T-helper 17 cell (primary cell): ENCODE data around the gene PDCD1. TPM values are rescaled to one million over a fixed set of nuclear protein-coding genes. Genes with fewer than 3 reads are reported as not detected.
"Not testable (repeated sequence)": the region's sequence is repeated elsewhere in the genome, so short reads cannot be mapped to it uniquely, and the experiment has no call there.

Experiments used
- ATAC-seq: fragments of 150-1000 bp; cut with Tn5 transposase; 2 replicates; pipeline ENCODE4 v1.10.0; 2021; ENCODE audit warnings: mild to moderate bottlenecking, moderate library complexity
- DNase-seq, 3 donors: peaks; one replicate each; pipeline versions ENCODE4 v3.0.0 to v3.0.0-alpha.2; 2020 to 2021
- H3K9me3 ChIP-seq: one replicate; pipeline ENCODE4 v1.7.0; 2013; ENCODE audit warnings: low read length, mild to moderate bottlenecking; ENCODE audit not compliant: control insufficient read depth, poor library complexity, severe bottlenecking
- H3K27ac Mint-ChIP-seq: one replicate; pipeline ENCODE4 v1.8.0; 2022; ENCODE audit warnings: mild to moderate bottlenecking, moderate library complexity, mixed read lengths
- H3K27me3 Mint-ChIP-seq: one replicate; pipeline ENCODE4 v1.8.0; 2022; ENCODE audit warnings: mixed read lengths
- H3K36me3 Mint-ChIP-seq: one replicate; pipeline ENCODE4 v1.8.0; 2022; ENCODE audit warnings: low read depth, mixed read lengths
- H3K4me1 Mint-ChIP-seq: one replicate; pipeline ENCODE4 v1.8.0; 2022; ENCODE audit warnings: mild to moderate bottlenecking, mixed read lengths
- H3K4me3 Mint-ChIP-seq: one replicate; pipeline ENCODE4 v1.8.0; 2022; ENCODE audit warnings: mild to moderate bottlenecking, moderate library complexity, mixed read lengths
- total RNA-seq, 4 donors: library from RNA in 2 of 4; stranded (reverse) in 2 of 4; gene quantifications; one replicate each; pipeline ENCODE4 v1.2.3 and lab custom pipeline; 2022 to 2026

PDCD1 gene
- total RNA-seq, 2 donors from 2014 or later, result 8.1 to 10.4 TPM

DNA sequence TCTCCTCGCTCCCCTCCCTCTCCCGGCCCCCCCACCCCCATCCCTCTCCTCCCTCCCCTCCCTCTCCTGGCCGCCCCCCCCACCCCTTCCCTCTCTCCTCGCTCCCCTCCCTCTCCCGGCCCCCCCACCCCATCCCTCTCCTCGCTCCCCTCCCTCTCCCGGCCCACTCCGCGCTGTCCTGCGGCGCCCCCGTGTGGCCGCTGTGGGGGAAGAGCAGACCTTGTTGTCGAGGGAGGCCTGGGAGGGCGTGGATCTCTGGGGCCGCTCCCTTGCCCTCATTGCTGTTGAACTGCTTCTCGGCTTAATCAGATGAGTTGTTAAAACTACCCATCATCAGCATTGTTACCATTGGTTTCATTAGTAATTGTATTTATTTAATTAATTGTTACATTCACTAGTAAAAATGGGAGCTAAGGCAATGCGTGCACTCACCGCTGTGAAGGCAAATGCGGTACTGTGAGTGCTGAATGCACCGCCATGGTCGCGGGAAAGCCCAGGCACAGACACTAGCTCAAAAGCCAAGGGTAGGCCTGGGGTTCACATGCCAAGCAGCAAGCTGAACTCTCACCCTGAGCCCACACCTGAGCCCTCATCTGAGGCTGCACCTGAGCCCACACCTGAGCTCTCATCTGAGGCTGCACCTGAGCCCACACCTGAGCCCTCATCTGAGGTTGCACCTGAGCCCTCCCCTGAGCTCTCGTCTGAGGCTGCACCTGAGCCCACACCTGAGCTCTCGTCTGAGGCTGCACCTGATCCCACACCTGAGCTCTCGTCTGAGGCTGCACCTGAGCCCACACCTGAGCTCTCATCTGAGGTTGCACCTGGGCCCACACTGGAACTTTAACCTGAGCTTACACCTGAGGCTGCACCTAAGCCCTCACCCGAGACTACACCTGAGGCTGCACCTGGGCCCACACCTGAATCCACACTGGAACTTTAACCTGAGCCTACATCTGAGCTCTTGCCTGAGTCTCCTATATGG, 19.6 kb upstream of the PDCD1 start:
- Mint-ChIP-seq H3K27ac (no peak overlapping the region), H3K4me3 (no peak overlapping the region), H3K27me3 (no peaks in the 10 kb centered on the region), H3K4me1 (peaks cover 24% of the 10 kb centered on the region), H3K36me3 (peaks cover 2% of the 10 kb centered on the region)
- ATAC-seq (no peak), DNase-seq (peak; percentile 68 to 76 (median 74))
- H3K9me3 ChIP-seq, result no peaks in the 10 kb centered on the region

DNA sequence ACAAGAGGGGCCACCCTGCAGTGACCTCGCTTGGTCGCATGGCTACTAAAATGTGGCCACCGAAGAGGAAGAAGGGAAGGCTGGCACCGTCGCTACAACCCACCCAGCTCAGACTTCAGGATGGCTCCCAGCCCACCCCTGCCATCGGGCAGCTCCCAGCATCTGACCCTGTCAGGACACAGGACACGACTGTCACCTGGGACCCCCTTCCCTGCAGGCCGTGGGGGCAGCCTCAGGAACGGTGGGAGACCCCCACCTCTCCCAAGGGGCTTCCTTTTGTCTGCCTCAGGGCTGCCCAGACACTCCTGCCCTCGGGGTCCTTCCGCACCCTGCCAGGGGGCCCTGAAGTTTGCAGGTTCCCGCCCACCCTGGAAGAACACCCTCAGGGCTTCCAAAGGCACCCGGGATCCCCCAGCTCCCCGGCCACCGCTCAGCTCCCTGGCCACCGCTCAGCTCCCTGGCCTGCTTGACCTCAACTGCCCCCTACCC, 18.5 kb upstream of the PDCD1 start:
- H3K27me3 Mint-ChIP-seq, result no peaks in the 10 kb centered on the region
- DNase-seq (no peak), ATAC-seq (no peak)
- H3K9me3 ChIP-seq, result no peaks in the 10 kb centered on the region
- H3K27ac Mint-ChIP-seq, result no peak overlapping the region
- H3K4me1 Mint-ChIP-seq, result peaks cover 15% of the 10 kb centered on the region
- no peak overlapping the region for H3K4me3 Mint-ChIP-seq
- peaks cover 2% of the 10 kb centered on the region for H3K36me3 Mint-ChIP-seq

DNA sequence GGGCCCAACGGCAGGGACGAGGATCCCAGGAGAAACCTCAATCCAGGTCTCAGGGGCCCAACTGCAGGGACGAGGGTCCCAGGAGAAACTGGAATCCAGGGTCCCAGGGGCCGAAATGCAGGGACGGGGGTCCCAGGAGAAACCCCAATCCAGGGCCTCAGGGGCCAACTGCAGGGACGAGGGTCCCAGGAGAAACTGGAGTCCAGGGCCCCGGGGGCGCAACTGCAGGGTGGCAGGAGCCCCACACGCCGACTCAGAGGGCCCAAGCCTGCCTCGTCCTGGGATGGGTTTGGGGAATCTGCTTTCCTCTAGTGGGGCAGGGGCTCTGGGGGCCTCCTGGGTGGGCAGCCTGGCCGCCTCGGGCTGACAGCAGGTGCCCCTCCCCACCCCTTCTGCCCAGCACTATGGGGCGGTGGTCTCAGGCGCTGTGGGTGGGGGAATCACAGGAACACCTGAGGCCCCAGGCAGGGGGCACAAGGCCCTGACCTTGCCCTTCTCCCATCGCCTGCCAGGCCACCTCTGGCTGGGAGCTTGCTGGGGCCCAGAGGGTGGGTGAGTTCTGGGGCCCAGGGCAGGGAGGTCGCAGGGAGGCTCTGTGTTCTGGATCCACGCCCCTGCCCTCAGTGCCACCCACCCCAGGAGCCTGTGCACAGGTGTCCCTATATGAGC, 18.0 kb upstream of the PDCD1 start:
- ATAC-seq (no peak), DNase-seq (no peak)

DNA sequence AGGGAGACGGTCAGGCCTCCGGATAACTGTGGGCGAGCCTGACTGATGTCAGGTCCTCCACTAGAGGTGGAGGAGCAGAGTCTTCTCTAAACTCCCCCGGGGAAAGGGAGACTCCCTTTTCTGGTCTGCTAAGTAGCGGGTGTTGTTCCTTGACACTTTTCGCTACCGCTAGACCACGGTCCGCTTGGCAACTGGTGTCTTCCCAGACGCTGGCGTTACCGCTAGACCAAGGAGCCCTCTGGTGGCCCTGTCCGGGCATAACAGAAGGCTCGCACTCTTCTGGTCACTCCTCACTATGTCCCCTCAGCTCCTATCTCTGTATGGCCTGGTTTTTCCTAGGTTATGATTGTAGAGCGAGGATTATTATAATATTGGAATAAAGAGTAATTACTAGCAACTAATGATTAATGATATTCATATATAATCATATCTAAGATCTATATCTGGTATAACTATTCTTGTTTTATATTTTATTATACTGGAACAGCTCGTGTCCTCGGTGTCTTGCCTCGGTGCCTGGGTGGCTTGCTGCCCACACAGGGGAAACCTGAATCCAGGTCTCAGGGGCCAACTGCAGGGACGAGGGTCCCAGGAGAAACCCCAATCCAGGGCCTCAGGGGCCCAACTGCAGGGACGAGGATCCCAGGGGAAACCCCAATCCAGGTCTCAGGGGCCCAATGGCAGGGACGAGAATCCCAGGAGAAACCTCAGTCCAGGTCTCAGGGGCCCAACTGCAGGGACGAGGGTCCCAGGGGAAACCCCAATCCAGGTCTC, 17.2 kb upstream of the PDCD1 start:
- not testable (repeated sequence) for H3K27ac Mint-ChIP-seq, H3K36me3 Mint-ChIP-seq, ATAC-seq, H3K4me1 Mint-ChIP-seq, H3K4me3 Mint-ChIP-seq, H3K27me3 Mint-ChIP-seq, DNase-seq, H3K9me3 ChIP-seq

More for the DNA sequence above, 18.0 kb upstream of the PDCD1 start:
- Mint-ChIP-seq H3K4me3 (no peak overlapping the region), H3K36me3 (peaks cover 2% of the 10 kb centered on the region), H3K27ac (no peak overlapping the region), H3K4me1 (peaks cover 12% of the 10 kb centered on the region), H3K27me3 (no peaks in the 10 kb centered on the region)
- H3K9me3 ChIP-seq, result no peaks in the 10 kb centered on the region

DNA sequence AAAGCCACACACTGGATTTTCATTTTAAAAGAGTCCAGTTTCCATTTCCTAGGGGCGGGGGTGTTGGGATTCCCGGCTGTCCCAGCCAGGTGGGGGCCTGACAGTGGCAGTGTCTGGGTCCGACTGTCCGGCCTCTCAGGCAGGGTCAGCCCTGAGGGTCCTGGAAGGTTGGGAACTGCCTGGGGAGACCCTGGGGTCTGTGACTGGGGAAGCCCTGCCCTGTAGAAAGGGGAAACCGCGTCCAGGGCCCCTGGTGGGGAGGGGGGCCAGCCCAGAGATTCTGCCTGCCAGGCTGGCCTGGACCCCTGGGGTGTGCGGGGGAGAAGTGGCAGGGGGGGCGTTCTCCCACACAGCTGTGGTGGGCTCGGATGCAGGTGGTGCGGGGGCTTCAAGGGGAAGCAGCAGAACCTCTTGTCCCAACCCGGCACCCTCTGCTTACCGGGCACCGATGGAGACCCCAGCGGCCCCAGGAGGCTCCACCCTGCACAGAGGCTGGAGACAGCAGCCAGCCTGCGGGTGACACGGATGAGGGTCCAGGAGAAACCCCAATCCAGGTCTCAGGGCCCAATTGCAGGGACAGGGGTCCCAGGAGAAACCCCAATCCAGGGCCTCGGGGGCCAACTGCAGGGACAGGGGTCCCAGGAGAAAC, 15.7 kb upstream of the PDCD1 start:
- Mint-ChIP-seq H3K27ac (no peak overlapping the region), H3K4me1 (no peaks in the 10 kb centered on the region), H3K27me3 (no peaks in the 10 kb centered on the region), H3K36me3 (no peaks in the 10 kb centered on the region), H3K4me3 (no peak overlapping the region)
- no peak for DNase-seq
- no peak for ATAC-seq
- no peaks in the 10 kb centered on the region for H3K9me3 ChIP-seq

DNA sequence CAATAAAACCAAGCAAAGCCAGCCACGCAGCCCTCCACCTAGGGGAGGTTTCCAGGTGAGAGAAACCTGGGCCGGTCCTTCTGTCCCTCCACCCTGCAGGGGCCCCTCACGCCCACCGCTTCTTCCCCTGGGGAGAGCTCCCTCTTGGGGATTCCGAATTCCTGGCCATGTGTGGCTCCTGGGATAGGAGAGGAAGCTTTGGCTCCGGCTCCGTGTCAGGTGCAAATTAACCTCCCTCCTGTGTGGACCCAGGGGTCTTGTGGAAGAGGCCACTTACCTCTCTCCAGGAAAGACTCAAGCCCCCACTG, 15.1 kb upstream of the PDCD1 start:
- no peaks in the 10 kb centered on the region for H3K27me3 Mint-ChIP-seq
- DNase-seq (no peak), ATAC-seq (no peak)
- H3K9me3 ChIP-seq, result no peaks in the 10 kb centered on the region
- no peaks in the 10 kb centered on the region for H3K4me1 Mint-ChIP-seq
- no peak overlapping the region for H3K4me3 Mint-ChIP-seq
- no peaks in the 10 kb centered on the region for H3K36me3 Mint-ChIP-seq
- no peak overlapping the region for H3K27ac Mint-ChIP-seq

DNA sequence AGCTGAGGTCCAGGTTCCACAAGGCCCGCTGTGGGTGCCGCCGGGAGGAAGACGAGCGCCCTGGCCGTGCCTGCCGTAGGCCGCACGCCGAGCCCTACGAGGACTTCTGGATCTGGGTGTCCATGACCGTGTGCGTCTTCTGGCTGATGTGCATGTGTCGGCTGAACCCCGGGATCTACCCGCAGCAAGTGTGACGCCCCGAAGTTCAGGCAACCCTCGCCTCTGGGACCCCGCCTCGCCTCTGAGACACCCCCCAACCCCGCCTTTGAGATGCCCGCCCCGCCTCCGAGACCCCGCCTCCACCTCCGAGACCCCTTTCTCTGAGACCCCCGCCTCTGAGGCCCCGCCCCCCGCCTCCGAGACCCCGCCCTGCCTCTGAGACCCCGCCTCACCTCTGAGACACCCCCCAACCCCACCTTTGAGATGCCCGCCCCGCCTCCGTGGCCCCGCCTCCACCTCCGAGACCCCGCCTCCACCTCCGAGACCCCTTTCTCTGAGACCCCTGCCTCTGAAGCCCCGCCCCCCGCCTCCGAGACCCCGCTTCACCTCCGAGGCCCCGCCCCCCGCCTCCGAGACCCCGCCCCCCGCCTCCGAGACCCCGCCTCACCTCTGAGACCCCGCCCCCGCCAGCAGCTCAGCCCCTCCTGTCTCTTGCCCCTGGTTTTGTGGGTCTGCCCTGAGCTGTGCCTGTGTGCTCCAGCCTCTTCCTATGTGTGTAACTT, 14.5 kb upstream of the PDCD1 start:
- ATAC-seq (no peak), DNase-seq (no peak)
- Mint-ChIP-seq H3K27me3 (no peaks in the 10 kb centered on the region), H3K27ac (no peak overlapping the region), H3K4me3 (no peak overlapping the region), H3K4me1 (peaks cover 5% of the 10 kb centered on the region), H3K36me3 (no peaks in the 10 kb centered on the region)
- H3K9me3 ChIP-seq, result no peaks in the 10 kb centered on the region

DNA sequence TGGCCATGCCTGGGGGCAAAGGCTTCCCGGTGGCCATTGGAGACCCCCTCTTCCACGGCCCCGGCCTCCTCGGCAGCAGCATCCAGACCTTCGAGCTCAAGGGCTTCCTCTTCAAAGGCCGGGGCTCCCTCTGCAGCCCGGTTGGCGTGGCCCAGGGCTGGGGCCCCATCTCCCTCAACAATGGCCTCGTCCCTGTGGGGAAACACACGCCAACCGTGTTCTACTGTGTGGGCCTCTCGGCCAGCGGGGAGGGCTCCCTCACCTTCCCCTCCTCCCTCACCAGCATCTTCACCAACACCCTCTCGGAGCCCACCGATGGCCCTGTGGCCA, 13.6 kb upstream of the PDCD1 start:
- peaks cover 8% of the 10 kb centered on the region for H3K4me1 Mint-ChIP-seq
- no peaks in the 10 kb centered on the region for H3K36me3 Mint-ChIP-seq
- H3K27ac Mint-ChIP-seq, result no peak overlapping the region
- no peak overlapping the region for H3K4me3 Mint-ChIP-seq
- no peaks in the 10 kb centered on the region for H3K27me3 Mint-ChIP-seq
- H3K9me3 ChIP-seq, result no peaks in the 10 kb centered on the region
- ATAC-seq, result no peak
- DNase-seq, result no peak

DNA sequence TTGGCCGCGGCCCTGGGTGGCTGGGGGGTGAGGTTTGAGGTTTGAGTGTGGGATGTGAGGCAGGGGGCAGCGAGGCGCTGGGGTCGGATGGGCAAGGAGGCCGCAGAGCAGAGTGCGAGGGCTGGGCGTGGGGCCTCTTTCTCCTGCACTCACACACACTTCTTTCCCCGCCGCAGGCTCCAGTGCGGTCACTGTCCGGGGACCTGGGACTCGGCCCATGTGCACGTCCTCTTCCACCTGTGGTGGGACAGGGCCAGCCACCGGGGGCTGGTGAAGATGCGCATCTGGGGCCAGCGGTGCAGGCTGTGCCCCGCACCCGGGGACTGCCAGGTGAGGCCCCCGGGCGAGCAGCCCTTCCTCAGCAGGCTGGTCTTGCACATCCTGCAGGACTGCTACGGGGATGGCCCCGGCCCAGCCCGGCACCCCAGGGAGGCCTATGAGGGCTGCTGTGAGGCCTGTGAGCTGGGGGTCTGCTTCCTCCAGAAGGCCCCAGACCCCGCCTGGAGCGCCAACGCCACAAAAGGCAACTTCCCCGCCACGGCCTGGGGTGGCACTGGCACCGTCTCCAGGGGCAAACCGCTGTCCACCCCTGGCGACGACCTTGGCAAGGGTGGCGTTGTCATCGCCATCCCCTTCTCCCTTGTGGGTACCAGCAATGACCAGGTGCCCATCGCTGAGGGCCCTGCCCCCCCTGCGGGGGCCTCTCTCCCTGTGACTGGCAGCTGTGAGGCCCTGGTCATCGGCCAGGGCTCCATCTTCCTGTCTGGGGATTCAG, 13.0 kb upstream of the PDCD1 start:
- no peak for ATAC-seq
- H3K9me3 ChIP-seq, result no peaks in the 10 kb centered on the region
- no peak for DNase-seq
- H3K36me3 Mint-ChIP-seq, result no peaks in the 10 kb centered on the region
- no peak overlapping the region for H3K27ac Mint-ChIP-seq
- no peak overlapping the region for H3K4me3 Mint-ChIP-seq
- no peaks in the 10 kb centered on the region for H3K27me3 Mint-ChIP-seq
- peaks cover 8% of the 10 kb centered on the region for H3K4me1 Mint-ChIP-seq

DNA sequence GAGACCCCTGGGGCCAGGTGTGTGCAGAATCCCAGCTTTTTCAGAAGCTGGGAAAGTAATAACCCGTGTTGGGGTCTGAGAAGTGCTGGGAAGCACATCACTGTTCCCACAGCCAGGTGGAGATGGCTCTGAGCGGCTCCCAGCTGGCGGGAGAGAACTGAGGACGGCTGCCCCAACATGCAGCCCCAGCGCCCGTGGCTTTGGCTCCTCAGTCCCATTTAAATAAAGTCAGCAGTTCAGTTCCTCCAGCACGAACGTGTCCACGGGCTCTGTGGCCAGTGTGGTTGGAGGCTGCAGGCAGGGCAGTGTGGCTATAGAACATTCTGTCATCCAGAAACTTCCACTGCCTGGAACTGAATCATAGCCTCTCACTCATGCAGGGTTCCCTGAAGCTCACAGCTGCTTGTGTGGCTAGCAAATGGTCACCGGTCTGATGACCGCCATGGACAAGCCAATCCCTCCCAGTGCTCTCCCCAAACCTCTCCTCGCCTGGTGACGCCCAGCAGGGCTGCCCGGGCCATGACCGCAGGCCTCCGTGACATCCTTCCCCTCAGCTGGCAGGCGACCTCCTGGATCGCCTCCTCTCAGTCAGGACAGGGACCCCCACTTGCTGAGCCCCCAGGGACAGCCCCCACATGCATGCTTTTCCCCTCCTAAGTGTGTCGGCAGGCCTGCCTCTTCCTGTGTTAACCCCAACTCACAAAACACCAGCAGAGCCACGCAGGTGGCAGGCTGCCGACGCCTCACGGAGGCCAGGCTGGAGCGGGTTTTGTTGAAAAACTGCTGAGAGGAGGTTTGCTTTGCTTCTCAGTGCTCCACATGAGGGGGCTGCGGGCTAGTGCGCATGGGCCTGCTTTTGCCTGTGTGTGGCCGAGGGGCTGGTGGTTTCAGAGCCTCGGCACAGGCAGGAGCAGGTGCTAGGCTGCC, 12.2 kb upstream of the PDCD1 start:
- ATAC-seq, result peak; percentile 27
- peaks cover 9% of the 10 kb centered on the region for H3K4me1 Mint-ChIP-seq

DNA sequence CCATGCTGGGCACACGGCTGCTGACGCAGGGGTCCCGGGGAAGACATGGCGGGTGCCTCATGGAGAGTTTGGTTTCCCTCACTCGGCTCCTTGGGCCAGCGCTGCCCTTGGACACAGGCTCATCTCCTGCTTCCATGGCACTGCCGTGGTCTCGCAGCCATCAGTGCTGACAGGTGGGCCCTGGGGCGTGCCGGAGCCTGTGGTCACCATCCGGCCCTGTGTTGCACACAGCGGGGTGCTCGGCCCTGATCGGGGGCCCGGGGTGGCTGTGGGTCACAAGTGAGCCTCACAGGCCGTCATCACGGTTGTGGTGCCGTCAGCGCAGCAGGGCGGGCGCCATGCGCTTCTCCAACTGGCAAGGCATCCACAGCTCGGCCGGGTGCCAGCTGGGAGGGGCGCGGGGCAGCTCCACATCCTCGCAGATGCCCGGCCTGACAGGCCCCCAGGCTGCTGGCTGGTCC, 11.4 kb upstream of the PDCD1 start:
- H3K36me3 Mint-ChIP-seq, result no peaks in the 10 kb centered on the region
- H3K27ac Mint-ChIP-seq, result no peak overlapping the region
- no peaks in the 10 kb centered on the region for H3K27me3 Mint-ChIP-seq
- peaks cover 16% of the 10 kb centered on the region for H3K4me1 Mint-ChIP-seq
- DNase-seq, result no peak
- no peak for ATAC-seq
- H3K4me3 Mint-ChIP-seq, result no peak overlapping the region
- no peaks in the 10 kb centered on the region for H3K9me3 ChIP-seq

More for the DNA sequence above, 12.2 kb upstream of the PDCD1 start:
- no peaks in the 10 kb centered on the region for H3K27me3 Mint-ChIP-seq
- no peak overlapping the region for H3K27ac Mint-ChIP-seq
- H3K36me3 Mint-ChIP-seq, result no peaks in the 10 kb centered on the region
- H3K4me3 Mint-ChIP-seq, result no peak overlapping the region
- no peak for DNase-seq
- no peaks in the 10 kb centered on the region for H3K9me3 ChIP-seq
